Measurements from ENCODE around the gene TM2D1.

- TF ChIP-seq RB1 (IDR thresholded peaks at IDR 0.05; ENCODE audit: borderline replicate concordance): no peak
- TF ChIP-seq, protein P1, sequence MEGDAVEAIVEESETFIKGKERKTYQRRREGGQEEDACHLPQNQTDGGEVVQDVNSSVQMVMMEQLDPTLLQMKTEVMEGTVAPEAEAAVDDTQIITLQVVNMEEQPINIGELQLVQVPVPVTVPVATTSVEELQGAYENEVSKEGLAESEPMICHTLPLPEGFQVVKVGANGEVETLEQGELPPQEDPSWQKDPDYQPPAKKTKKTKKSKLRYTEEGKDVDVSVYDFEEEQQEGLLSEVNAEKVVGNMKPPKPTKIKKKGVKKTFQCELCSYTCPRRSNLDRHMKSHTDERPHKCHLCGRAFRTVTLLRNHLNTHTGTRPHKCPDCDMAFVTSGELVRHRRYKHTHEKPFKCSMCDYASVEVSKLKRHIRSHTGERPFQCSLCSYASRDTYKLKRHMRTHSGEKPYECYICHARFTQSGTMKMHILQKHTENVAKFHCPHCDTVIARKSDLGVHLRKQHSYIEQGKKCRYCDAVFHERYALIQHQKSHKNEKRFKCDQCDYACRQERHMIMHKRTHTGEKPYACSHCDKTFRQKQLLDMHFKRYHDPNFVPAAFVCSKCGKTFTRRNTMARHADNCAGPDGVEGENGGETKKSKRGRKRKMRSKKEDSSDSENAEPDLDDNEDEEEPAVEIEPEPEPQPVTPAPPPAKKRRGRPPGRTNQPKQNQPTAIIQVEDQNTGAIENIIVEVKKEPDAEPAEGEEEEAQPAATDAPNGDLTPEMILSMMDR (IDR thresholded peaks at IDR 0.05 in 2 of 3, conservative IDR thresholded peaks at IDR 0.05 in 1 of 3; ENCODE audit: control insufficient read depth in 2 of 3, extremely low read depth in 1 of 3, insufficient read depth in 1 of 3, low read depth in 3 of 3, low read length in 3 of 3): no peak
- TF ChIP-seq ESRRA (IDR thresholded peaks at IDR 0.05; ENCODE audit: low read length): no peak
- TF ChIP-seq SMARCA5 (IDR thresholded peaks at IDR 0.05): no peak
- no peak for TF ChIP-seq PBX3 (IDR thresholded peaks at IDR 0.05; ENCODE audit: insufficient replicate concordance, low read depth, low read length)
- no peak for TF ChIP-seq BACH1 (IDR thresholded peaks at IDR 0.05; ENCODE audit: borderline replicate concordance)
Observed at GRCh38 chr1:61749574-61749973, 24.6 kb upstream of the TM2D1 start.

All from GM12878 (cell line).